ENCODE measurements around the gene MANSC1.

MANSC1 gene

DNA sequence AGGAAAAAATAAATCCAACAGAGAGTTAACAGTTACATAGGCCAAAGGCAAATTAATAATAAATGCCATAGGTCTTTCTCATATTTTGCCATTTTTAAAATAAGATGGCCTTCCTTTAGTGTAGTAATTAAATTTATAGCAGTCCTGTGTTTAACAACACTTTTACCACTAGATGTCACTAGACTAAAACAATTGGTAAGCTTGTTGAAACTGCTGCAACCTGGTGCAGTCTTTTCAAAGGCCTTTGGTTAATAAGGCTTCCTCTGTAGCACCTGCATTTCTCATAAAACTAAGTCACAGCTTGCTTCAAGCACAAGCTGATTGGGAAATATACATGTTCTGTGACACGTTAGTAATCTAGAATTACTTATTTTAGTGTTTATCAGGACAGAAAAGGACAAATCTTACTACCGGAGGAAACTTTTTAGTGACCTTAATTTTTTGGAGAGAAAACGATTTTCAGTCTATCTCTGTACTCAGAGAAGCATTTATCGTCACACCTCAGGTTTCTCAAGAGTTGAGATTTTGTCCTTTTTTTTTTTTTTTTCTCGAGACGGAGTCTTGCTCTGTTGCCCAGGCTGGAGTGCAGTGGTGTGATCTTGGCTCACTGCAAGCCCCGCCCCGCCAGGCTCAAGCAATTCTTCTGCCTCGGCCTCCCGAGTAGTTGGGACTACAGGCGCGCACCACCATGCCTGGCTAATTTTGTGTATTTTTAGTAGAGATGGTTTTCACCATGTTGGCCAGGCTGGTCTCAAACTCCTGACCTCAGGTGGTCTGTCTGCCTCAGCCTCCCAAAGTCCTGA lies 26.8 kb upstream of the MANSC1 start:
- peak overlapping the region; percentile 8 for H3K27ac Mint-ChIP-seq
- no peaks in the 10 kb centered on the region for H3K27me3 Mint-ChIP-seq
- H3K4me1 Mint-ChIP-seq (ENCODE audit: low read depth) = peaks cover 36% of the 10 kb centered on the region
- no peaks in the 10 kb centered on the region for H3K9me3 Mint-ChIP-seq (ENCODE audit: low read depth)
- no peak overlapping the region for H3K4me3 Mint-ChIP-seq
- peaks cover 6% of the 10 kb centered on the region for H3K36me3 Mint-ChIP-seq

DNA sequence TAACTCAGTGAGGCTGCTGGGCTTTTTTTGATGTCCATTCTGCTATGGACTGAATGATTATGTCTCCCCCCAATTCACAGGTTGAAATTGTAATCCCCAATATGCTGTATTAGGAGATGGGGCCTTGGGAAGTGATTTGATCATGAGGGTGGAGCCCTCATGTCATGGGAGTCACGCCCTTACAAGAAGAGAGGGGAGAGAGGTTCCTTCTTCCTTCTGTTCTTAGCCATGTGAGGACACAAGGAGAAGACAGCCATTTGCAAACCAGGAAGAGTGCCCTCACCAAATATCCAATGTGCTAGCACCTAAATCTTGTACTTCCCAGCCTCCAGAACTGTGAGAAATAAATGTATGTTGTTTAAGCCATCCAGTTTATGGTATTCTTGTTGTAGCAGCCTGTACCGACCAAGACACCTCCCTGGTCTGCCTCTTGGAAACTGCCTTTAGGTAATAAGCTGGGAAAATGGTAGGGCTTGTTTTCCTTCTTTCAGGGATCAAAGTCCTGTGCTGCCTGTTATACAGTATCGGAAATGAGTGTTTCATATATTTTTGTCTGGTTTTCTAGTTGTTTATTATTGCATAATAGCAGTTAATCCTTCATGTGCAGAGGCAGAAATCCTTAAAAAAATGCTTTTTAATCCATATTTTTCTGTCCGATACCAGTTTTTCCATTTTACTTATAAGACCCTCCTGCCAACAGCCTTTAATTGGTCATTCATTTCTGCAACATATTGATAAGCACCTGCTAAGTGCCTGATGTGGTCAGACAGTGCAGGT lies 23.1 kb upstream of the MANSC1 start:
- peaks cover 4% of the 10 kb centered on the region for H3K36me3 Mint-ChIP-seq
- H3K4me3 Mint-ChIP-seq = no peak overlapping the region
- H3K27me3 Mint-ChIP-seq = no peaks in the 10 kb centered on the region
- no peaks in the 10 kb centered on the region for H3K9me3 Mint-ChIP-seq (ENCODE audit: low read depth)
- H3K27ac Mint-ChIP-seq = no peak overlapping the region
- peaks cover 14% of the 10 kb centered on the region for H3K4me1 Mint-ChIP-seq (ENCODE audit: low read depth)

DNA sequence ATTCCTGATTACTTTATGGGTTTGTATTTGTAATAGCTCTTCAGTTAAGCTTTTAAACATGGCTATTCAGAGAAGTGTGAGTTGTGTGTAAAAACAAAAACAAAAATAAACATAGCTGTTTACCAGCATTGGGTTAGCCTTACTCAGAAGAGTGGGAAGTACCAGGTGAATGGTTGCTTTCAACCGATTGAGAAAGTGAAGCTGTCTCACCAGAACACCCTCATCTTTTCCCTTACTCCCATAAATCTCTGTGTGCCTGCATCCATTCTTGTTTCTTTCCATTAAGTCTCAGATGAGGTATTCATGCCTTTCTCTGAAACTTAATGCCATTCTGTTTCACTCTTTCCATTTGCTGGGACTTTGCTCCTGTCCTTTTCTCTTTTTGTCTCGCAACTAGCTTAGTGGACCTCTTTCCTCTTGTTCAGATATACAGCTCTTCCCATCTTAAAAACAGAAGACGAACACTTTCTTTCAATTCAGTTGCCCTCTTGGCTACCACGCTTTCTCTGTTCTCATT lies 17.5 kb upstream of the MANSC1 start:
- H3K4me3 Mint-ChIP-seq = no peak overlapping the region
- H3K9me3 Mint-ChIP-seq (ENCODE audit: low read depth) = no peaks in the 10 kb centered on the region

DNA sequence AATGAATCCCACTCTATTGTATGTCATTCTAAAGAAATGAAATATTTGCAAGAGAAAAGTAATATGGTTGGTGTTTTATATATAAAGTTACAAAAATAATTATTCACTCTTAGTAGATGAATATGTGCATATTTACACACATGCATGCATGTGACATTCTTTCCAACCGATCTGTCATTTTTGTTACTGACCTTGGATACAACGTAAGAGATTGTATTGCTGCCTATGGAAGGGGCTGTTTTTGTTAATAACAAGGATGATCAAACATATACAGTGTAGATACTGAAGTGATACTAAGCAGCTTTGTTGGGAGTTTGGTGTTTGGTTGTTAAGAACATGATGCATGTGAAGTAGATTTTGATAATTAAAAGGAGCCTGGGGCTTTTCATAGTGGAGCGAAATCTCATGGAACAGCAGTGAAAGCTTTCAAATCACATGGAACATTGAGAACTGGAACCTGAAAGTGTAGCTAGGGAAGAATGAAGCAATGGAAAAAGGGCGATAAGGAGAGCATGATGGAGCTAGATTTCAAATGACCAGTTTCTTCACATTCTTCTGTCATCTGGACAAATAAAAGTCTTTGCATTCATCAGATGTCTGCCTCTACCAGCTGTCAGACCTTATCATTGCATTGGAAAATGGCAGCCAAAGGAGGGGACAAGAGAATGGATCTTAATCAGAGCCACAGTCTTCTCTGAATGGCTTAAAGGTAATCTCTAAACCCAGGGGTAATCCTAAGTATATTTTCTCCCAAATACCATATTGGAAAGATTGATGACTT lies 16.8 kb upstream of the MANSC1 start:
- Mint-ChIP-seq H3K27me3 (no peaks in the 10 kb centered on the region), H3K9me3 (ENCODE audit: low read depth) (no peaks in the 10 kb centered on the region), H3K27ac (peak overlapping the region; percentile 17), H3K36me3 (peaks cover 17% of the 10 kb centered on the region), H3K4me1 (ENCODE audit: low read depth) (peaks cover 32% of the 10 kb centered on the region), H3K4me3 (no peak overlapping the region)

More for the DNA sequence above, 17.5 kb upstream of the MANSC1 start:
- peaks cover 29% of the 10 kb centered on the region for H3K4me1 Mint-ChIP-seq (ENCODE audit: low read depth)
- H3K27ac Mint-ChIP-seq = peak overlapping the region; percentile 30
- H3K27me3 Mint-ChIP-seq = no peaks in the 10 kb centered on the region
- H3K36me3 Mint-ChIP-seq = peaks cover 14% of the 10 kb centered on the region

DNA sequence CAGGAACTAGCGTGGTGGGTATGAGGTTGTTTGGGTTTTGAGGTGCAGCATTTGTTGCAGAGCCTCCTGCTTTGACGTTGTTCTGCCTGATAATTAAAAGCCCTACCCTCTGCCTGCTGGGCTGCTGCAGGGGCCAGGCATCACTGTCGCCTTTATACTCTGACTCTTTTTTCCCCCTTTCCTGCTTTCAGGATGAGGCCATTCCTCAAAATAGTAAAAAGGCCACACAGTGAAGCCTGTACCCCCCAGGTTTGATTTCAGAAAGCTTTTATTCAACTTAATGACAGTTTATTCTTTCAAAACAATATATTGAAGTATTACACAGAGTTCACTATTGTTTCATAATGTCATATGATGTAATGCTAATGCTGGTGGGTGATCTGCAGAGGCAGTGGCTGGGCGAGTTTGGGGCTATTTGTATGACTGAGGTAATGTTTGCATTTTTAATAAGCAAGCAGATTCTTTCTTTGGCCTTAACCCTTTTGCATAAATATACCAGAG lies 15.9 kb upstream of the MANSC1 start:
- H3K9me3 Mint-ChIP-seq (ENCODE audit: low read depth) = no peaks in the 10 kb centered on the region
- no peak overlapping the region for H3K4me3 Mint-ChIP-seq
- no peaks in the 10 kb centered on the region for H3K27me3 Mint-ChIP-seq
- peak overlapping the region; percentile 13 for H3K27ac Mint-ChIP-seq
- peaks cover 38% of the 10 kb centered on the region for H3K4me1 Mint-ChIP-seq (ENCODE audit: low read depth)
- H3K36me3 Mint-ChIP-seq = peaks cover 22% of the 10 kb centered on the region

DNA sequence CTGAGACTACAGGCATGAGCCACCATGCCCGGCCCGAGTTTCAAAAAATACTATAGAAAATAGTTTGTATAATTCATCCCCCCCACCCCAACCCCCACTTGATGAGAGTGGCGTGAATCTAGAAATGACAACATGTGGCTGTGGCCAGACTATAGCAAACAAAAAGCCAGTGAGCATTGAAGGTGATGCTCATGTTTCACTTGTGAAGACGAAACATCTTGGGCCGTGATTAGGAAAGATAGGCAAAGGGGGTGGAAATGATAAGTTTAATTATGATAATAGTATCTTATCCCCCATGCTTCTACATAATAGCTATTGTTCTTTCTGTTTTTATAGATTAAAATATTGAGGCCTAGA lies 15.4 kb upstream of the MANSC1 start:
- no peaks in the 10 kb centered on the region for H3K27me3 Mint-ChIP-seq
- H3K4me1 Mint-ChIP-seq (ENCODE audit: low read depth) = peaks cover 40% of the 10 kb centered on the region
- H3K36me3 Mint-ChIP-seq = peaks cover 22% of the 10 kb centered on the region
- peak overlapping the region; percentile 13 for H3K27ac Mint-ChIP-seq
- H3K4me3 Mint-ChIP-seq = no peak overlapping the region
- no peaks in the 10 kb centered on the region for H3K9me3 Mint-ChIP-seq (ENCODE audit: low read depth)

DNA sequence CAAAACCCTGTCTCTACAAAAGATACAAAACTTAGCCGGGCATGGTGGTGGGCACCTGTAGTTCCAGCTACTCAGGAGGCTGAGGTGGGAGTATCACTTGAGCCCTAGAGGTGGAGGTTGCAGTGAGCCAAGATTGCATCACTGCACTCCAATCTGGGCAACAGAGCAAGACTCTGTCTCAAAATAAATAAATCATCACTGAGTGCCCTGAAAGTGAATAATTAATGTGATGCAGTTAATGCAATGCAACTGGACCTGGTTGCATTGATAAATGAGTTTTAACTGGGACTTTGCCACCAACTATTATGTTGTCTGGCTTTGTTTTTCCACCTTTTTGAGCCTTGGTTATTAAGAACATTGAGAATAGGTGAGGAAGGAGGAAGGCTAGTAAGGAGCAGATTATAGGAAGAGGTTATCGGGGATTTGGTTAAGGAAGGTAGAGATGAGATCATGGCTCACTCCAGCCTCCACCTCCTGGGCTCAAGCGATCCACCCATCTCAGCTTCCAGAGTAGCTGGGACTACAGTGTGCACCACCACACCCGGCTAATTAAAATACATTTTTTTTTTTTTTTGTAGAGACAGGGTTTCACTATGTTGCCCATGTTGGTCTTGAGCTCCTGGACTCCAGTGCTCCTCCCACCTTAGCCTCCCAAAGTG lies 14.9 kb upstream of the MANSC1 start:
- Mint-ChIP-seq H3K4me3 (no peak overlapping the region), H3K9me3 (ENCODE audit: low read depth) (no peaks in the 10 kb centered on the region), H3K4me1 (ENCODE audit: low read depth) (peaks cover 40% of the 10 kb centered on the region), H3K36me3 (peaks cover 22% of the 10 kb centered on the region), H3K27me3 (no peaks in the 10 kb centered on the region), H3K27ac (no peak overlapping the region)

DNA sequence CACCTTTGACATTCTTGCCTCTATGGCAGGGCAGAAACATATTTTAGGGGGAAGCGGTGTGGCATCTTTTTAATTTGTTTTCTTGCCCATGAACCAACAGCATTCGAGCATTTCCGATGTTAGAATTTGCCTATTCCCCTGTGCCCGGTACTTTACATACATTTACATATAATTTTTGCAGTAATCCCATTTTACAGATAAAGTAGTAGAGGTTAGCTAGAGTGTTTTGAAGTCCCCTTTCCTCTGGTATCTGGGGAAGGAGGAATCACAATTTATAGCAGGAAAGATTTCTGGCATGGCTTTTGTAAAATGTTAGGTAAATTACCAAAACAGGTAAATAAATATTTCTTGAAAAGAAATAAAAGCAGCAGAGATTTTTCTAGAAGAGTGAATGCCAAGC lies 8.5 kb upstream of the MANSC1 start:
- Mint-ChIP-seq H3K9me3 (ENCODE audit: low read depth) (no peaks in the 10 kb centered on the region), H3K36me3 (peaks cover 7% of the 10 kb centered on the region), H3K4me3 (peak overlapping the region; percentile 92), H3K27ac (peak overlapping the region; percentile 94), H3K4me1 (ENCODE audit: low read depth) (peaks cover 41% of the 10 kb centered on the region), H3K27me3 (no peaks in the 10 kb centered on the region)

DNA sequence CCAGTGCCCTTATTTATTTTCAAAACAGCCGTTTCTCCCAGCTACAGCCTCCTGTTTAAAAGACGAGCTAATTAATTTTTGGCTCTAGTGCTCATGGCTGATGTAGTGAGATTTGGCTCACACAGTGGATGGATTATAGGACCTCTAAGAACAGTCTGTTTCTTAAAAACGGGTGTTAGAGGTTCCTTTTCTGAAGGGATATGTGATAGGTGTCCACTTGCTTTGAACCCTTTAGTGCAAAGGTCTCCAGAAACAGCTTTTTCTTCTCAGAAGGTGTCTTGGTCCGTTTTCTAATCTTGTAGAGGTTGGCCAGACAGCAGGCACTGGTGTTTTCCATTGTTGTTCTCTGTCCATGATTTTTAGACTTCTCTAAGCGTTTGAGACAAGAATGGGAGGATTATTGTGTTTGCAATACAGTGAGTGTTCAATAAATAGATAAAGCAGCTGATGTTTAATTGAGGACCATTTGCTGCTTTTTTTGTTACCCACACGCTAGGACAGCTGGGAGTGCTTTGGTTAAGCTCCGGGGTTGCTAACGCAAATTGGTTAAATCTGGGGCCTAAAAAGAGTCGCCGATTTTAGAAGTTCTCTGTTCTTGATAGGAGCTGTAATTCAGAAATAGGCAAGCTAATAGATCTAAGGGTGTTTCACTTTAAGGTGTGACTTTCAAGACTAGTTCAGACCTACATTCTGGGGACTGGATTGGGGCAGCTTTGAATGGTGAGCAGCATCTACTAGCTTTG lies 7.8 kb upstream of the MANSC1 start:
- Mint-ChIP-seq H3K36me3 (peaks cover 7% of the 10 kb centered on the region), H3K27ac (peak overlapping the region; percentile 94), H3K9me3 (ENCODE audit: low read depth) (no peaks in the 10 kb centered on the region), H3K4me3 (peak overlapping the region; percentile 92), H3K4me1 (ENCODE audit: low read depth) (peaks cover 41% of the 10 kb centered on the region), H3K27me3 (no peaks in the 10 kb centered on the region)

DNA sequence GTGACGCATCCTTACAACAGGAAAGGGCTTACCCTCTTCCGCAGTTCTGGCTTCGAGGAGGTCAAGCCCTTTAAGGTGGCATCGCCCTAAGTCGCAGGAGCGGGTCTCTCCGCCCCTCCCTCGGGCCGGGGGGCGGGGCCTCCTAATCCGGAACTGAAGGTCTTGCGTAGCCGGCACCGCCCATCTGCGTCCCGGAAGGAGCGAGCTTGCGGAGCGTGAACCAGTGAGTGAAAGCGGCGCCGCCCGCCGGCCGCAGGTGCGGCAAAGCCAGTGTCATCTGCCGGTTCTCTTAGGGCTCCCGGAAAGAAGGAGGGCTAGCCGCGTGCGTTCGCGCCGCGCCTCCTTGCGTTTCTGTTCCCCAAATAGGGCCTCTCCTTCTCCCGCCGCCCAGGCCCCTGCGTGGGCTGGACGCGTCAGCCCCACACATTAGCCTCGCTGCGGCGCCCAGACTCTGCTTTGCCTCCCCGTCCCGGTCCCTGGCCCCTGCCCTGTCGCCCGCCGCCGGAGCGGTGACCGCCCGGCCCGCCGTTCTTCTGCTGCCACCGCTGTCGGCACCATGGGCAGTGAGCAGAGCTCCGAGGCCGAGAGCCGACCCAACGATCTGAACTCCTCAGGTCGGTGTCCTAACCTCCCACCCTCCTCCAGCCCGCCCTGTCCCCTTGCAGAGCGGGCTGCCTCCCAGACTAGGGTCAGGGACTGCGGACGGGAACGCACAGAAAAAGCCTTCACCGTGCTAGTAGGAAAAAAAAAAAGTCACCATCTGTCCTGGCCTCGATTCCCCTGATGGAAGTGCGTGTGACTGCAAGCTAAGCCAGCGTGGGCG lies 7.1 kb upstream of the MANSC1 start, which contains the start of gene BORCS5:
Gene BORCS5, plus strand, starts transcription at position 183 of the 823 bp plus-strand sequence. Its CDS starts 374 bp downstream, at position 557.
- H3K4me1 Mint-ChIP-seq (ENCODE audit: low read depth) = peaks cover 40% of the 10 kb centered on the region
- H3K9me3 Mint-ChIP-seq (ENCODE audit: low read depth) = no peaks in the 10 kb centered on the region

DNA sequence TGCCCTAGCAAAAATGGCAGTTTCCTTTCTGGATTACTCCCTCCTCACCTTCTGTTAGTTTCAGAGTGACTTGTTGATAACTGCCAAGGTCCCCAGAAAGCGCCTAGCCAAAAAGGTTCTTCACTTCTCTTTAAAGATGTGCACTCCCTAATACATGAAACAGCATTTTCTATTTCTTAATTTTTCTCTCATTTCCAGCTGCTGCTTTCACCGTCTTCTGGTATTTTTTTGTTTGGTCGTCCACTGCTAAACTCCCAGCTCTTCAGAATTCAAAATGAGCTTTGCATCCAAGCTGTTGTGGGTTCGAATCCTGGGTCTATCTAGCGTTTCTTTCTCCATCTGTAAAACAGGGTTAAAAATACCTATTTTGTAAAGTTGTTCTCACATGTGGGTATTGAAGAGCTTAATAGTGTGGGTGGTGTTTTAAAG lies 6.4 kb upstream of the MANSC1 start:
- H3K4me1 Mint-ChIP-seq (ENCODE audit: low read depth) = peaks cover 35% of the 10 kb centered on the region
- peaks cover 3% of the 10 kb centered on the region for H3K36me3 Mint-ChIP-seq
- H3K4me3 Mint-ChIP-seq = peak overlapping the region; percentile 92
- no peaks in the 10 kb centered on the region for H3K27me3 Mint-ChIP-seq
- H3K9me3 Mint-ChIP-seq (ENCODE audit: low read depth) = no peaks in the 10 kb centered on the region
- H3K27ac Mint-ChIP-seq = peak overlapping the region; percentile 94

More for the DNA sequence above, 7.1 kb upstream of the MANSC1 start, which contains the start of gene BORCS5:
- no peaks in the 10 kb centered on the region for H3K27me3 Mint-ChIP-seq
- peak within 1 kb of the TSS; percentile 92 for H3K4me3 Mint-ChIP-seq
- H3K27ac Mint-ChIP-seq = peak within 1 kb of the TSS; percentile 94
- peaks cover 7% of the 10 kb centered on the region for H3K36me3 Mint-ChIP-seq

DNA sequence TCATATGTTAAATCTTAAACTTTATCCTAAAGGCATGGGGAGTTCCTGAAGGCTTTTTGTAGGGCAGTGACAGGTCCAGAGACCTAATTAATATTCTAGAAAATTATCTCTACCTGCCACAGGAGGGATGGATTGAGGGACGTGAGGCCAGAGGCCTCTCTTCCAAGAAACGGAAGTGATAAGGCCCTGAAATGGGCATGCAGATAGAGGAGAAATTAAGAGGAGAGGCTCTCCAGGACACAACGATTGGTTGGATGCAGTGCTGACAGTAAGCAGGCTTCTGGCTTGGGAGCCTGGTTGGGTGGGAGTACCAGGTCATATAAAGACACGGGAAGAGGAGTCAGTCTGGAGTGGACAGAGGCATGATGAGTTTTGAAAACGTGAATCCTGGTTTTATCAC lies 3.8 kb upstream of the MANSC1 start:
- Mint-ChIP-seq H3K27ac (no peak overlapping the region), H3K4me1 (ENCODE audit: low read depth) (peaks cover 43% of the 10 kb centered on the region), H3K27me3 (no peaks in the 10 kb centered on the region)

DNA sequence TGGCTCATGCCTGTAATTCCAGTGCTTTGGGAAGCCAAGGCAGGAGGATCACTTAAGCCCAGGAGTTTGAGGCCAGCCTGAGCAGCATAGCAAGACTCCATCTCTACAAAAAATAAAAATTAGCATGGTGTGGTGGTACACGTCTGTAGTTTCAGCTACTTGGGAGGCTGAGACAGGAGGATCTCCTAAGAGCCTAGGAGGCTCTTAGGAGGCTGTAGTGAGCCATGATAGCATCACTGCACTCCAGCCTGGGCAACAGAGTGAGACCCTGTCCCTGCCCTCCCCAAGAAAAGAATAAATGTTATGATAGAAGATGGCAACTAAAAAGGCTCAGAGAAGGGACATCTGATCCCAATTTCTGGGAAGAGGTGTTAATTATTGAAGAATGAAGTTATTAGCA lies 3.2 kb upstream of the MANSC1 start:
- Mint-ChIP-seq H3K9me3 (ENCODE audit: low read depth) (no peaks in the 10 kb centered on the region), H3K4me1 (ENCODE audit: low read depth) (peaks cover 38% of the 10 kb centered on the region), H3K4me3 (no peak overlapping the region), H3K36me3 (no peaks in the 10 kb centered on the region), H3K27ac (no peak overlapping the region), H3K27me3 (no peaks in the 10 kb centered on the region)

More for the DNA sequence above, 3.8 kb upstream of the MANSC1 start:
- H3K4me3 Mint-ChIP-seq = no peak overlapping the region
- H3K9me3 Mint-ChIP-seq (ENCODE audit: low read depth) = no peaks in the 10 kb centered on the region
- H3K36me3 Mint-ChIP-seq = no peaks in the 10 kb centered on the region
